ENCODE measurements around the gene ARHGAP24.

ARHGAP24 gene

GRCh38 chr4:85673540-85673939 is 198.6 kb downstream of the ARHGAP24 start:
- H3K9ac ChIP-seq (ENCODE audit: low read length) = no peak overlapping the region
- no peak overlapping the region for H2AFZ ChIP-seq (ENCODE audit: low read length)
- no peaks in the 10 kb centered on the region for H3K36me3 ChIP-seq (replicated peaks; ENCODE audit: insufficient read depth, low read length)
- H3K4me2 ChIP-seq (ENCODE audit: low read depth, low read length) = no peak overlapping the region
- H3K4me1 ChIP-seq (ENCODE audit: low read length) = no peaks in the 10 kb centered on the region
- no peaks in the 10 kb centered on the region for H3K79me2 ChIP-seq (ENCODE audit: low read length)
- no peaks in the 10 kb centered on the region for H3K9me3 ChIP-seq (replicated peaks; ENCODE audit: insufficient read depth, low read length)
- no peak for DNase-seq
- no peaks in the 10 kb centered on the region for H4K20me1 ChIP-seq (ENCODE audit: insufficient read depth, low read length)
- H3F3A ChIP-seq (ENCODE audit: insufficient read depth, low read length) = no peaks in the 10 kb centered on the region
- H3K4me3 ChIP-seq (ENCODE audit: low read length) = no peak overlapping the region
- TF ChIP-seq EZH2phosphoT487 (IDR thresholded peaks at IDR 0.05; ENCODE audit: low read length) (no peak), EZH2 (optimal IDR thresholded peaks at IDR 0.05; ENCODE audit: low read depth, low read length) (no peak), CTCF (IDR thresholded peaks at IDR 0.05; ENCODE audit: low read length) (no peak)
- H3K9me2 ChIP-seq (replicated peaks; ENCODE audit: insufficient read depth, low read length) = no peaks in the 10 kb centered on the region
- H3K27me3 ChIP-seq (replicated peaks; ENCODE audit: insufficient read depth, low read length) = no peaks in the 10 kb centered on the region
- no peak overlapping the region for H3K27ac ChIP-seq (ENCODE audit: low read length)

- Histone ChIP-seq H3K36me3 (replicated peaks; ENCODE audit: insufficient read depth, low read length) (no peaks in the 10 kb centered on the region), H4K20me1 (ENCODE audit: insufficient read depth, low read length) (no peaks in the 10 kb centered on the region), H3K4me3 (ENCODE audit: low read length) (no peak overlapping the region), H3K9ac (ENCODE audit: low read length) (no peak overlapping the region), H2AFZ (ENCODE audit: low read length) (no peak overlapping the region), H3K27ac (ENCODE audit: low read length) (no peak overlapping the region), H3K79me2 (ENCODE audit: low read length) (no peaks in the 10 kb centered on the region), H3K27me3 (replicated peaks; ENCODE audit: insufficient read depth, low read length) (no peaks in the 10 kb centered on the region), H3K4me1 (ENCODE audit: low read length) (no peaks in the 10 kb centered on the region), H3F3A (ENCODE audit: insufficient read depth, low read length) (no peaks in the 10 kb centered on the region), H3K9me3 (replicated peaks; ENCODE audit: insufficient read depth, low read length) (no peaks in the 10 kb centered on the region), H3K4me2 (ENCODE audit: low read depth, low read length) (no peak overlapping the region), H3K9me2 (replicated peaks; ENCODE audit: insufficient read depth, low read length) (no peaks in the 10 kb centered on the region)
- no peak for TF ChIP-seq EZH2 (optimal IDR thresholded peaks at IDR 0.05; ENCODE audit: low read depth, low read length)
- TF ChIP-seq CTCF (IDR thresholded peaks at IDR 0.05; ENCODE audit: low read length) = no peak
- TF ChIP-seq EZH2phosphoT487 (IDR thresholded peaks at IDR 0.05; ENCODE audit: low read length) = no peak
- DNase-seq = no peak
Measured at GRCh38 chr4:85675076-85676049, 200.4 kb downstream of the ARHGAP24 start.

- Histone ChIP-seq H3K79me2 (ENCODE audit: low read length) (no peaks in the 10 kb centered on the region), H3K9ac (ENCODE audit: low read length) (no peak overlapping the region), H3K27ac (ENCODE audit: low read length) (no peak overlapping the region), H3K9me2 (replicated peaks; ENCODE audit: insufficient read depth, low read length) (no peaks in the 10 kb centered on the region), H2AFZ (ENCODE audit: low read length) (no peak overlapping the region), H3K4me3 (ENCODE audit: low read length) (no peak overlapping the region), H3F3A (ENCODE audit: insufficient read depth, low read length) (no peaks in the 10 kb centered on the region), H3K4me2 (ENCODE audit: low read depth, low read length) (no peak overlapping the region), H3K9me3 (replicated peaks; ENCODE audit: insufficient read depth, low read length) (no peaks in the 10 kb centered on the region), H3K4me1 (ENCODE audit: low read length) (no peaks in the 10 kb centered on the region), H3K27me3 (replicated peaks; ENCODE audit: insufficient read depth, low read length) (no peaks in the 10 kb centered on the region), H4K20me1 (ENCODE audit: insufficient read depth, low read length) (no peaks in the 10 kb centered on the region), H3K36me3 (replicated peaks; ENCODE audit: insufficient read depth, low read length) (no peaks in the 10 kb centered on the region)
- DNase-seq = no peak
- TF ChIP-seq EZH2 (optimal IDR thresholded peaks at IDR 0.05; ENCODE audit: low read depth, low read length) = no peak
- no peak for TF ChIP-seq EZH2phosphoT487 (IDR thresholded peaks at IDR 0.05; ENCODE audit: low read length)
- no peak for TF ChIP-seq CTCF (IDR thresholded peaks at IDR 0.05; ENCODE audit: low read length)
Measured at GRCh38 chr4:85676050-85676425, 201.1 kb downstream of the ARHGAP24 start.

Data from MM.1S (cell line).